HG02678 (cell line): ENCODE measurements around the gene ANKRD11.
"Not testable (repeated sequence)": the region's sequence is repeated elsewhere in the genome, so short reads cannot be mapped to it uniquely, and the experiment has no call there.

Source experiments
- ATAC-seq: cut with Tn5 transposase; IDR thresholded peaks from one replicate; pipeline ENCODE4 v1.9.1; 2021; ENCODE audit warnings: mild to moderate bottlenecking, moderate library complexity; ENCODE audit not compliant: unreplicated experiment

ANKRD11 gene

GRCh38 chr16:89389504-89390223, 100.7 kb downstream of the ANKRD11 start:
- not testable (repeated sequence) for ATAC-seq

GRCh38 chr16:89388536-89388935, 101.8 kb downstream of the ANKRD11 start:
- ATAC-seq = no peak

- ATAC-seq = no peak
Observed at GRCh38 chr16:89386306-89387185, 103.8 kb downstream of the ANKRD11 start.

- no peak for ATAC-seq
Observed at GRCh38 chr16:89385712-89386111, 104.6 kb downstream of the ANKRD11 start.

GRCh38 chr16:89384282-89384681, 106.1 kb downstream of the ANKRD11 start:
- no peak for ATAC-seq

- no peak for ATAC-seq
Observed at GRCh38 chr16:89383095-89384003, 107.0 kb downstream of the ANKRD11 start.

- ATAC-seq = not testable (repeated sequence)
Observed at GRCh38 chr16:89382555-89382954, 107.8 kb downstream of the ANKRD11 start.

GRCh38 chr16:89381788-89382187, 108.6 kb downstream of the ANKRD11 start:
- ATAC-seq = no peak

GRCh38 chr16:89380681-89381080, 109.7 kb downstream of the ANKRD11 start:
- ATAC-seq = no peak

GRCh38 chr16:89378947-89379771, 111.2 kb downstream of the ANKRD11 start:
- ATAC-seq = no peak

- no peak for ATAC-seq
Observed at GRCh38 chr16:89377453-89377848, 112.9 kb downstream of the ANKRD11 start.

- no peak for ATAC-seq
Observed at GRCh38 chr16:89376812-89377452, 113.4 kb downstream of the ANKRD11 start.

GRCh38 chr16:89375686-89376085, 114.7 kb downstream of the ANKRD11 start:
- no peak for ATAC-seq

- no peak for ATAC-seq
Observed at GRCh38 chr16:89375021-89375420, 115.3 kb downstream of the ANKRD11 start.

- no peak for ATAC-seq
Observed at GRCh38 chr16:89374393-89374960, 115.9 kb downstream of the ANKRD11 start.

GRCh38 chr16:89373355-89374110, 116.8 kb downstream of the ANKRD11 start:
- ATAC-seq = no peak

GRCh38 chr16:89371968-89372634, 118.3 kb downstream of the ANKRD11 start:
- no peak for ATAC-seq

GRCh38 chr16:89371386-89371785, 119.0 kb downstream of the ANKRD11 start:
- no peak for ATAC-seq
